ENCODE data around the gene RAB30.

- TF ChIP-seq CTCF (IDR thresholded peaks at IDR 0.05; ENCODE audit: extremely low read depth in 1 of 2, insufficient read depth in 1 of 2, low read depth in 1 of 2, low read length in 2 of 2) (no peak), GATA2 (IDR thresholded peaks at IDR 0.05; ENCODE audit: insufficient read depth, insufficient read length, low read depth, low read length) (no peak)
Measured at GRCh38 chr11:82959987-82960778, 111.5 kb downstream of the RAB30 start.
